Esophagus (tissue), 2 donors: Measurements from ENCODE around the gene FAM168B. TPM values are rescaled to one million over a fixed set of nuclear protein-coding genes. Genes with fewer than 3 reads are reported as not detected.

Experiments used
- H3K27ac ChIP-seq, 2 donors: one replicate each; pipeline ENCODE4 v1.5.1; 2013; ENCODE audit warnings: low read depth in 2 of 2, mild to moderate bottlenecking in 2 of 2, inconsistent platforms in 1 of 2, low read length in 1 of 2, moderate library complexity in 1 of 2
- H3K27me3 ChIP-seq, 2 donors: one replicate each; pipeline ENCODE4 v1.6.1; 2013; ENCODE audit warnings: low read length in 2 of 2, control low read depth in 1 of 2, mild to moderate bottlenecking in 1 of 2; ENCODE audit not compliant: insufficient read depth in 2 of 2, control insufficient read depth in 1 of 2
- H3K36me3 ChIP-seq, 2 donors: one replicate each; pipeline ENCODE4 v1.6.1; 2013; ENCODE audit warnings: low read length in 1 of 2; ENCODE audit not compliant: control insufficient read depth in 2 of 2, insufficient read depth in 2 of 2
- H3K4me1 ChIP-seq, 2 donors: one replicate each; pipeline ENCODE4 v1.6.1; 2013; ENCODE audit warnings: low read length in 1 of 2; ENCODE audit not compliant: control insufficient read depth in 2 of 2, insufficient read depth in 2 of 2
- H3K4me3 ChIP-seq, 2 donors: one replicate each; pipeline ENCODE4 v1.5.1; 2013; ENCODE audit warnings: low read length in 2 of 2, mild to moderate bottlenecking in 2 of 2, low read depth in 1 of 2, moderate library complexity in 1 of 2
- H3K9me3 ChIP-seq, 2 donors: one replicate each; pipeline ENCODE4 v1.6.1; 2013; ENCODE audit warnings: mild to moderate bottlenecking in 2 of 2, low read depth in 1 of 2, low read length in 1 of 2, moderate library complexity in 1 of 2; ENCODE audit not compliant: control insufficient read depth in 2 of 2, insufficient read depth in 1 of 2
- whole genome bisulfite sequencing, 2 donors: extraction: QIAGEN DNeasy Blood & Tissue Kit; methylation state at CpG; one replicate each; pipeline ENCODE4 v1.1.7; 2013; 5-methylcytosine and 5-hydroxymethylcytosine counted together
- polyA plus RNA-seq, 2 donors: library from polyadenylated mRNA; stranded (reverse); fragments of 200-250 nt; gene quantifications; one replicate each; pipeline ENCODE4 v1.2.3, GENCODE V29; 2013
- donor health status: healthy with polysubstance abuse.
- donor health status: Bipolar disorder and iron deficiency.

The FAM168B gene
- polyA plus RNA-seq, 2 donors: 13.2 to 27.3 TPM

DNA sequence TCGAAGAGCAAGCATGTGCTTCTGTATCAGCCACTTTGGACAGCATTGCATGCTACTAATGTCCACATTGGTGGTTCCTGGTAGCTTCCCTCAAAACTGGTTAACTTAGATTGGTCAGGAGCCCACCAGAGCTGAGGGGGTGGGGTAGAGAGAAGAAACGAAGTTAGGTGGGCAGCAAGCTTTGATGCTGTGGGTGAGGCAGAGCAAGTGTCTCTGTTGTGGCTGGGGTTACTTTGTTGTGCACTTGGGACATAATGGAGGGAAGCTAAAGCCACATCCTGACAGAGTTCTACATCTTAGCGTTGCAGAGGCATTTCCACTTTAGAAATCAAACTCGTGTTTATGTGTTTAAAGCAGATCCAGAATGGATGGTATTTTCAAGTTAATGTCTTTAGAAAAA lies 82.7 kb downstream of the FAM168B start:
- Histone ChIP-seq H3K27ac (no peak overlapping the region), H3K27me3 (no peaks in the 10 kb centered on the region), H3K4me3 (no peak overlapping the region), H3K9me3 (no peaks in the 10 kb centered on the region), H3K4me1 (no peaks in the 10 kb centered on the region), H3K36me3 (no peaks in the 10 kb centered on the region)
- 63 to 73% methylated on average over 4 of the region's 4 CpGs for WGBS, 2 donors

DNA sequence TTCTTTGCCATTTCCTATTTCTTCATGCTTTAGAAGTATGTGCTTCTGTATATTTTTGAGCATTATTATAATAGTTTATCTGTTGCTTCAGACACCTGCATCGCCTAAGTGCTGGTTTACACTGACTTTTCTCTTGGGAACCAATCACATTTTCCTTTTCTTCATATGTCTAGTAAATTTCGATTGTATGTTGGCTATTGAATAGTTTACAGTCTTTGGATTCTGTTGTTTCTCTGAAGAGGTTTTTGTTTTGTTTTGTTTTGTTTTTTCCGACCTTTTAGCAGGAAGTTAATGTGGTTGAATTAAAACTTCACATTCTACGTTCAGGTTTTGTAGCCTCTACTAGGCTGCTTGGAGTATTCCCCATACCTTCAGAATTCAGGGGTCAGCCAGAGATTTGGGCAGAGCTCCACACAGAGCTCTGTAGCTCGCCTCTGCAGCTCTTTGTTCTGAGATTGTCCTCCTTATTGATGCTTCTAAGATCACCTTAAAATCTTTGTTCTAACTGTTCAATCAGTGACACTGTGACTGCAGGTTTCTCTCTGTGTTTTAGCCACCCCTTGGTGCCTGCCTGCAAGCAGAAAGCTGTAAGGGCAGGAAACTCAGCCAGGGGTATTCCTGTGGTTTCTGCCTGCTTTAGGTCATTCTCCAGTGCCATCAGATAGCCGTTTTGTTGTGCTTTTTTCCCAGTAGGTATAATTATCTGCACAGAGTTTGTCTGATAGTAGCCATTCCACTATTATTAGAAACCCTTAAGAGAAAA lies 83.4 kb downstream of the FAM168B start:
- H3K27me3 ChIP-seq: no peaks in the 10 kb centered on the region
- no peaks in the 10 kb centered on the region for H3K4me1 ChIP-seq
- H3K4me3 ChIP-seq: no peak overlapping the region
- H3K36me3 ChIP-seq: no peaks in the 10 kb centered on the region
- no peaks in the 10 kb centered on the region for H3K9me3 ChIP-seq
- H3K27ac ChIP-seq: no peak overlapping the region
- 75 to 78% methylated on average over 6 of the region's 6 CpGs for WGBS, 2 donors

DNA sequence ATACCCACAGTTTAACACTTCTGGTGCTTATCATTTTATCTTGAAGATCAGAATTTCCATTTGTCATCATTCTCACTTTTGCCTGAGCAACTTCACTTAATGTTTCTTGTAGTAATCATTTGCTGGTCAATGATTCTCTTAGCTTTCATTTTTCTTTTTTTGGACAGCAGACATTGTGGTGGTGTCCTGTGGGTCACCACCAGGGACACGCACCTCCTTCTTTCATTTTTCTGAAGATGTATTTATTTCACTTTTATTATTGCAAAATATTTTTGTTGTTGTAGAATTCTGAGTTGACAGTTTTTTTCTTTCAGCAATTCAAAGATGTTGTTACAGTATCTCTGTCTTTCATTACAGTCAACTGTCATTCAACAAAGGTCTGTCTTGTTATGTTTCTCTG lies 84.3 kb downstream of the FAM168B start:
- H3K27me3 ChIP-seq: no peaks in the 10 kb centered on the region
- no peaks in the 10 kb centered on the region for H3K9me3 ChIP-seq
- H3K4me1 ChIP-seq: no peaks in the 10 kb centered on the region
- WGBS, 2 donors: 88 to 91% methylated on average over 1 of the region's 1 CpG
- H3K4me3 ChIP-seq: no peak overlapping the region
- no peaks in the 10 kb centered on the region for H3K36me3 ChIP-seq
- H3K27ac ChIP-seq: no peak overlapping the region

DNA sequence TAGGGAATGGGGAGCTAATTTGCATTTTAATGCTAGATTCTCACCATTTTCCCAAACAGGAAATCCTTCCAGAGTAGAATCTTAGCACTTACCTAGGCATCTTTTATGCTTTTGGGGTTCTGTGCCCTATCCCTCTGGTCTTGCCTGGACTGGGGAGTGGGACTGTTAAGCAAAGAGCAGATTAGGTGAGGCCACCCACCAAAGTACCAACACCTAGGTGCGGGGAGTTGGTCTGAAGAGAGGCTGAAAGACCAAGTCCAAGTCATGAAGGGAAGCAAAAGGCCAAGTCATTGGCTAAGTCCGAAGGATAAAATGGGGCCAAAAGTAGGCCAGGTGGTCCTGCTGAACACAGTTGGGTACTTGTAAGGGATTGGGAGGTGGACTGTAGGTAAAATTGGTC lies 86.7 kb downstream of the FAM168B start:
- Histone ChIP-seq H3K4me1 (no peaks in the 10 kb centered on the region), H3K27ac (no peak overlapping the region), H3K4me3 (no peak overlapping the region), H3K9me3 (peaks cover 0 to 2% of the 10 kb centered on the region in 2 donors), H3K36me3 (peaks cover 0 to 5% of the 10 kb centered on the region in 2 donors), H3K27me3 (no peaks in the 10 kb centered on the region)
- 89 to 94% methylated on average over 2 of the region's 2 CpGs for WGBS, 2 donors

DNA sequence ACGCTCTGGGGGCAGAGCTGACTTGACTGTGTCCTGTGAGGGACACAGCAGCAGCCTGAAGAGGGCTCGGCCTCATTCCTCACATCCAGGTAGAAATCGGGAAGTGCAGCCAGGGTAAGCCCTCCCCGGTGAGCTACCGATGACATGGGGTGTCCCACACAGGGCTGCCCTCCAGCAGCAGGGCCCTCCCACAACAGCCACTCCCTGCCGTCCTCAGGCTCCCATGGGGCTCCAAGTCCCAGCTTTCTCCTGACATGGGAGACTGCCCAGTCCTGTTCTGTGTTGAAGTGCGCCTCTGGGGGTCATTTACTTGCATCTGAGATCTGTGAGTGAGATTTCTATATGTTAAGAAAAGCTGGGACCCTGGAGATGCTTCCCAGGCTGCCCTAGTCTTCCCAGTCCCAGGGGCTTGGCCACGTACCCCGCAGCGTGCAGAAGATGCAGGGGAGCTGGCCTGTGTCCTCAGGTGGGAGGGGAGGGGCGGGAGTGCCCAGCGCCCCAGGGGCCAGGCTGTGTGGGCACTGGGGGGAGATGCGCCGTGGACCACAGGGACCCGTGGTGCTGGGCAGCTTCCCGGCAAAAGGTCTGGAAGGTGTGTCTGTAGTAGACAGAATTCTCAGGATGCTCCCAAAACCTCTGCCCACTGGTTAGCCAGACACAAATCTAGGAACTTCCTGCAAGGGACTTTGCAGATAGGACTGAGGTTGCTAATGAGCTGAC lies 87.9 kb downstream of the FAM168B start:
- Histone ChIP-seq H3K4me1 (no peaks in the 10 kb centered on the region), H3K9me3 (peaks cover 0 to 2% of the 10 kb centered on the region in 2 donors), H3K27me3 (no peaks in the 10 kb centered on the region), H3K4me3 (no peak overlapping the region), H3K36me3 (peaks cover 0 to 5% of the 10 kb centered on the region in 2 donors), H3K27ac (no peak overlapping the region)
- WGBS, 2 donors: 85 to 90% methylated on average over 13 to 16 of the region's 16 CpGs

DNA sequence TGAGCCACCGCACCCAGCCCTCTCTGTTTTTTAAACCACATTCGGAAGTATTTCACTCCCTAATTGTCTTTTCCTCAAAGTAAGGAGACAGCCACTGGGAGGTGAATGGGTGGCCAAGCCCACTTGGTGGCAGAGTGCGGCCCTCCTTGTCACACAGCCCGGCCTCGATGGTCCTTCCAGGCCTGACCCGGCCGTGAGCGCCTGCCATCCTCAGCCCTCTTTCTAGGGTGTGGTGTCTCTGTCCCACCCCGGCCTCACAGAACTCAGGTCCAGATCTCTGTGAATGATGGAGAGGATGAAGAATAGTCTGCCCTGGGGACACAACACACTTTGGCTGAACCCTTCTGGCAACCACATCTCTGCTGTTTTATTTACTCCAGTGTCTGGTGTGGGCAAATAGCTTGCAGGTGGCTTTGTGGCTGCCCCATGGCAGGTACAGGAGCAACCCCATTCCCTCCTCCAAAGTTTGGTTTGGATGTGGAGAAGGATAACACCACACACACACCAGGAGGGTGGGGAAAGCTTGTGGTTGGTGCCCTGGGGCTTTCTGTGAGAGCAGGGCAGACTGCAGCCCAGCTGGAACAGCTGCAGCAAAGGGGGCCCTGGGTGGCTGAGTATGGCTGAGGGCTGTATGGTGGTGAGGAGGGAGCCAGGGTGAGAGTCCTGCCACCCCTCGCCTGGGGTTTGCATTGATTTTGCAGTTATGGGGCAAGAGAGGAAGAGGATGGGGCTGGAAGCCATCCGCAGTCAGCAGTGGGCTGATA lies 88.6 kb downstream of the FAM168B start:
- WGBS, 2 donors: 90 to 95% methylated on average over 11 of the region's 11 CpGs
- no peak overlapping the region for H3K4me3 ChIP-seq

DNA sequence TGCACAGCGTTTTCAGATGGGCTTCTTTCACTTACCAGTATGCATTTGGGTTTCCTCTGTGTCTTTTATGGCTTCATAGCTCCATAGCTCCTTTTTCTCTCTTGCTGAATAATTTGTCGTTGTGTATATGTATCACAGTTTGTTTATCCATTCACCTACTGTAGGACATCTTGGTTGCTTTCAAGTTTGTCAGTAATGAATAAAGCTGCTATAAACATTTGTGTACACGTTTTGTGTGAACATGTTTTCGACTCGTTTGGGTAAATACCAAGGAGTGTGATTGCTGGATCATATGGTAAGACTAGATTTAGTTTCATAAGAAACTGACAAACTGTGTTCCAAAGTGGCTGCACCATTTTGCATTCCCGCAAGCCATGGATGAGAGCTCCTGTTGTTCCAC lies 94.7 kb downstream of the FAM168B start:
- H3K4me1 ChIP-seq: no peaks in the 10 kb centered on the region
- 71 to 78% methylated on average over 6 of the region's 6 CpGs for WGBS, 2 donors
- no peaks in the 10 kb centered on the region for H3K27me3 ChIP-seq
- peaks cover 0 to 4% of the 10 kb centered on the region in 2 donors for H3K36me3 ChIP-seq
- H3K27ac ChIP-seq: no peak overlapping the region
- peaks cover 0 to 2% of the 10 kb centered on the region in 2 donors for H3K9me3 ChIP-seq
- no peak overlapping the region for H3K4me3 ChIP-seq

More for the DNA sequence above, 88.6 kb downstream of the FAM168B start:
- Histone ChIP-seq H3K9me3 (peaks cover 0 to 2% of the 10 kb centered on the region in 2 donors), H3K27me3 (no peaks in the 10 kb centered on the region), H3K36me3 (peaks cover 0 to 5% of the 10 kb centered on the region in 2 donors), H3K4me1 (no peaks in the 10 kb centered on the region), H3K27ac (no peak overlapping the region)

Other genes with a start within 250 kb of the FAM168B start
- gene PLEKHB2, start 11.9 kb upstream of the FAM168B start, polyA plus RNA-seq: 10 to 100 TPM in 1 of 2 donors, 1 to 10 TPM in 1; 8.7 to 18.0 TPM
- gene POTEE, start 116.1 kb upstream of the FAM168B start, polyA plus RNA-seq: not detected